MCF 10A (cell line): ENCODE results near the gene HIVEP1. TPM values are rescaled to one million over a fixed set of nuclear protein-coding genes. Genes with fewer than 3 reads are reported as not detected.

Source experiments
- BruUV-seq: library from RNA; stranded (reverse); fragments of 400-500 nt; replicated peaks from 2 replicates; lab custom pipeline; 2021; lab: Mats Ljungman, UMichigan
- CTCF ChIA-PET: fragments of 300-600 bp; sonication (Branson Sonifier 250); formaldehyde crosslinking; extraction: SDS; loops from one replicate; lab custom pipeline; 2021; ENCODE audit warnings: antibody characterized with exemption, inconsistent platforms; lab: Yijun Ruan, JAX
- POLR2A ChIA-PET: fragments of 300-600, 350-650 bp; sonication (Branson Sonifier 250); formaldehyde crosslinking; extraction: SDS; loops from one replicate; lab custom pipeline; 2020; ENCODE audit warnings: antibody characterized with exemption, inconsistent platforms; lab: Yijun Ruan, JAX
- DNase-seq: peaks from one replicate; pipeline ENCODE4 v3.0.0-alpha.2; 2018; ENCODE audit not compliant: unreplicated experiment
- H3K27ac Mint-ChIP-seq: one replicate; pipeline ENCODE4 v1.8.0; 2022; ENCODE audit warnings: mild to moderate bottlenecking, low read depth, mixed read lengths; ENCODE audit not compliant: unreplicated experiment
- H3K27me3 Mint-ChIP-seq: one replicate; pipeline ENCODE4 v1.8.0; 2022; ENCODE audit warnings: mixed read lengths; ENCODE audit not compliant: insufficient read depth, unreplicated experiment
- H3K36me3 Mint-ChIP-seq: one replicate; pipeline ENCODE4 v1.8.0; 2022; ENCODE audit warnings: mild to moderate bottlenecking, moderate library complexity, mixed read lengths; ENCODE audit not compliant: insufficient read depth, unreplicated experiment
- H3K4me1 Mint-ChIP-seq: one replicate; pipeline ENCODE4 v1.8.0; 2022; ENCODE audit warnings: mixed read lengths; ENCODE audit not compliant: insufficient read depth, unreplicated experiment
- H3K4me3 Mint-ChIP-seq: one replicate; pipeline ENCODE4 v1.8.0; 2022; ENCODE audit warnings: mild to moderate bottlenecking, moderate library complexity, mixed read lengths; ENCODE audit not compliant: unreplicated experiment
- H3K9me3 Mint-ChIP-seq: one replicate; pipeline ENCODE4 v1.8.0; 2022; ENCODE audit warnings: mixed read lengths; ENCODE audit not compliant: unreplicated experiment
- intact Hi-C: fragments of 100-400 bp; cut with micrococcal nuclease; formaldehyde crosslinking; loops from 2 replicates; pipeline ENCODE4 v1.14.1; 2022
- total RNA-seq: library from RNA; stranded (reverse); gene quantifications from 2 replicates; pipeline ENCODE4 v1.2.3, GENCODE V29; 2022
- TF ChIP-seq, protein P1 (sequence below): fragments of 200-600 bp; IDR thresholded peaks from one replicate; pipeline ENCODE4 v1.8.0; 2022; ENCODE audit warnings: antibody characterized with exemption, mild to moderate bottlenecking; ENCODE audit not compliant: unreplicated experiment

HIVEP1 gene
- total RNA-seq, 1 experiment from 2014 or later = 19.1 TPM

- Mint-ChIP-seq H3K4me3 (no peak overlapping the region), H3K36me3 (no peaks in the 10 kb centered on the region), H3K27ac (no peak overlapping the region), H3K9me3 (no peaks in the 10 kb centered on the region), H3K27me3 (no peaks in the 10 kb centered on the region), H3K4me1 (no peaks in the 10 kb centered on the region)
- CTCF ChIA-PET = interaction anchor here (0.9 to 1.0 kb wide), 2 partner anchors 13 to 75 kb away, joined by 4 read pairs; no protein-coding TSS in a partner anchor
- no peak for DNase-seq
- TF ChIP-seq, protein P1, sequence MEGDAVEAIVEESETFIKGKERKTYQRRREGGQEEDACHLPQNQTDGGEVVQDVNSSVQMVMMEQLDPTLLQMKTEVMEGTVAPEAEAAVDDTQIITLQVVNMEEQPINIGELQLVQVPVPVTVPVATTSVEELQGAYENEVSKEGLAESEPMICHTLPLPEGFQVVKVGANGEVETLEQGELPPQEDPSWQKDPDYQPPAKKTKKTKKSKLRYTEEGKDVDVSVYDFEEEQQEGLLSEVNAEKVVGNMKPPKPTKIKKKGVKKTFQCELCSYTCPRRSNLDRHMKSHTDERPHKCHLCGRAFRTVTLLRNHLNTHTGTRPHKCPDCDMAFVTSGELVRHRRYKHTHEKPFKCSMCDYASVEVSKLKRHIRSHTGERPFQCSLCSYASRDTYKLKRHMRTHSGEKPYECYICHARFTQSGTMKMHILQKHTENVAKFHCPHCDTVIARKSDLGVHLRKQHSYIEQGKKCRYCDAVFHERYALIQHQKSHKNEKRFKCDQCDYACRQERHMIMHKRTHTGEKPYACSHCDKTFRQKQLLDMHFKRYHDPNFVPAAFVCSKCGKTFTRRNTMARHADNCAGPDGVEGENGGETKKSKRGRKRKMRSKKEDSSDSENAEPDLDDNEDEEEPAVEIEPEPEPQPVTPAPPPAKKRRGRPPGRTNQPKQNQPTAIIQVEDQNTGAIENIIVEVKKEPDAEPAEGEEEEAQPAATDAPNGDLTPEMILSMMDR = no peak
- no TSS peak for BruUV-seq
- intact Hi-C loops = no loop called here
- POLR2A ChIA-PET = interaction anchor here (0.5 to 1.1 kb wide), 3 partner anchors 14 to 298 kb away, joined by 3 to 4 read pairs (median 3); no protein-coding TSS in a partner anchor
Observed at GRCh38 chr6:12001706-12002435, 10.2 kb upstream of the HIVEP1 start.

DNA sequence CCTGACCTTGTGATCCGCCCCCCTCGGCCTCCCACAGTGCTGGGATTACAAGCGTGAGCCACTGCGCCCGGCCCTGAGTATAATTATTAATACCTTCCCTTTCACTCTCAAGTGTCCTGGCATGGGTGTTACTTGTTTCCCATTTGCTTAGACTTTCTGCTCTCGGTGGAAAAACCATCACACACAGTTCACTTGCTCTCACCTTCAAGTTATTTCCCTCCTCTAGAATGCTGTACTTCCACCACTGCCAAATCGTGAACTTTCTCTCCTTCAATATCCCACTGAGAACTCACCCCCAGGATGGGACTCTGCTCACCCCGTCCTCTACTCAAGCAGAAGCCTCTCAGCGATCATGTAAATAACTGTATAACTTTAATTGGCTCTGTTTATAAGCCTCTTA, 4.6 kb upstream of the HIVEP1 start:
- no TSS peak for BruUV-seq

GRCh38 chr6:12007887-12008286, 4.2 kb upstream of the HIVEP1 start:
- intact Hi-C loops = loop anchor here (1.0 kb wide), 1 partner anchor 242 kb away; no protein-coding TSS in a partner anchor
- no TSS peak for BruUV-seq

More for the DNA sequence above, 4.6 kb upstream of the HIVEP1 start:
- no peak overlapping the region for H3K4me3 Mint-ChIP-seq
- TF ChIP-seq, protein P1 = no peak
- H3K36me3 Mint-ChIP-seq = peaks cover 6% of the 10 kb centered on the region
- no peaks in the 10 kb centered on the region for H3K27me3 Mint-ChIP-seq
- H3K27ac Mint-ChIP-seq = peak overlapping the region; percentile 99
- intact Hi-C loops = no loop called here
- H3K9me3 Mint-ChIP-seq = no peaks in the 10 kb centered on the region
- DNase-seq = no peak
- ChIA-PET CTCF (interaction anchor here (0.6 kb wide), 2 partner anchors 354 to 589 kb away, joined by 3 read pairs; no protein-coding TSS in a partner anchor), POLR2A (interaction anchor here (0.8 to 8.4 kb wide), 5 partner anchors 33 to 352 kb away, joined by 3 to 248 read pairs (median 4); no protein-coding TSS in a partner anchor)
- peaks cover 19% of the 10 kb centered on the region for H3K4me1 Mint-ChIP-seq

More at GRCh38 chr6:12007887-12008286, 4.2 kb upstream of the HIVEP1 start:
- ChIA-PET CTCF (interaction anchor here (0.6 kb wide), 1 partner anchor 589 kb away, joined by 3 read pairs; no protein-coding TSS in a partner anchor), POLR2A (interaction anchor here (0.6 to 8.4 kb wide), 7 partner anchors 34 to 1000 kb away, joined by 3 to 248 read pairs (median 3); no protein-coding TSS in a partner anchor)
- TF ChIP-seq, protein P1 = no peak
- Mint-ChIP-seq H3K36me3 (peaks cover 8% of the 10 kb centered on the region), H3K9me3 (no peaks in the 10 kb centered on the region), H3K4me3 (peak overlapping the region; percentile 89), H3K27ac (peak overlapping the region; percentile 99), H3K27me3 (no peaks in the 10 kb centered on the region), H3K4me1 (peaks cover 19% of the 10 kb centered on the region)
- DNase-seq = no peak
